HCT116 (cell line): Measurements from ENCODE around the gene GDI1. TPM values are rescaled to one million over a fixed set of nuclear protein-coding genes. Genes with fewer than 3 reads are reported as not detected.

Experiments used
- ATAC-seq: fragments of 200-7000 bp; cut with Tn5 transposase; 2 replicates; pipeline ENCODE4 v1.9.1; 2020; ENCODE audit warnings: mild to moderate bottlenecking, moderate library complexity
- BruUV-seq: library from RNA; stranded (reverse); fragments of 400-500 nt; replicated peaks from 2 replicates; lab custom pipeline; 2021; lab: Mats Ljungman, UMichigan
- CTCF ChIA-PET: fragments of 300-600 bp; sonication (Branson Sonifier 250); formaldehyde crosslinking; loops from one replicate; lab custom pipeline; 2021; ENCODE audit warnings: antibody characterized with exemption; lab: Charles Lee
- POLR2A ChIA-PET: fragments of 300-600, 350-600 bp; sonication (Branson Sonifier 250); formaldehyde crosslinking; loops from one replicate; lab custom pipeline; 2021; ENCODE audit warnings: antibody characterized with exemption; lab: Charles Lee
- RAD21 ChIA-PET, 2 experiments: fragments of 300-600 bp; sonication (Branson Sonifier 250); formaldehyde crosslinking; loops; one replicate each; lab custom pipeline; 2023; ENCODE audit warnings: low total read pairs in 2 of 2; ENCODE audit not compliant: uncharacterized antibody in 2 of 2, unreplicated experiment in 2 of 2, low non-redundant PET in 1 of 2; lab: Charles Lee
- DNase-seq: peaks from one replicate; pipeline ENCODE4 v3.0.0-alpha.2; 2010; ENCODE audit warnings: low read depth, low spot score
- H2AFZ ChIP-seq: fragments of 200-600 bp; shearing (Covaris generic), sonication (generic); 2 replicates; pipeline ENCODE4 v1.6.1; 2017; ENCODE audit warnings: low read depth, mixed run types, mixed read lengths, antibody characterized with exemption, low read length; ENCODE audit not compliant: poor library complexity, severe bottlenecking
- H3K27ac ChIP-seq: 2 replicates; pipeline ENCODE4 v1.5.1; 2012; ENCODE audit warnings: low read depth, low read length
- H3K27me3 ChIP-seq: fragments of 200-600 bp; sonication (generic); 2 replicates; pipeline ENCODE4 v1.6.1; 2016; ENCODE audit warnings: mixed run types, low read length, mixed read lengths; ENCODE audit not compliant: insufficient read depth
- H3K36me3 ChIP-seq, 2 experiments: fragments of 200-500 bp in 1 of 2; fragments of 200-600 bp in 1 of 2; sonication (Bioruptor generic) in 1 of 2; sonication (generic) in 1 of 2; 2 replicates each; pipeline versions ENCODE4 v1.5.1 to v1.6.1; 2014 to 2016; ENCODE audit warnings: low read length in 2 of 2, inconsistent platforms in 1 of 2, mixed read lengths in 1 of 2, mixed run types in 1 of 2; ENCODE audit not compliant: insufficient read depth in 2 of 2, control insufficient read depth in 1 of 2
- H3K4me1 ChIP-seq, 2 experiments: fragments of 200-600 bp in 1 of 2; sonication (generic) in 1 of 2; 2 replicates each; pipeline versions ENCODE4 v1.5.1 to v1.6.1; 2012 to 2017; ENCODE audit warnings: low read length in 2 of 2, inconsistent platforms in 1 of 2, mild to moderate bottlenecking in 1 of 2, mixed read lengths in 1 of 2, mixed run types in 1 of 2, moderate library complexity in 1 of 2; ENCODE audit not compliant: insufficient read depth in 2 of 2, control insufficient read depth in 1 of 2
- H3K4me2 ChIP-seq: fragments of 200-600 bp; sonication (generic); 2 replicates; pipeline ENCODE4 v1.6.1; 2017; ENCODE audit warnings: mixed run types, low read length, mixed read lengths
- H3K4me3 ChIP-seq, 2 experiments: fragments of 200-600 bp in 1 of 2; sonication (generic) in 1 of 2; replicated peaks in 1 of 2; 2 replicates each; pipeline ENCODE4 v1.5.1; 2011 to 2016; ENCODE audit warnings: low read length in 2 of 2, control low read depth in 1 of 2, low read depth in 1 of 2, mild to moderate bottlenecking in 1 of 2, mixed read lengths in 1 of 2, mixed run types in 1 of 2
- H3K79me2 ChIP-seq: fragments of 200-600 bp; sonication (generic); 2 replicates; pipeline ENCODE4 v1.6.1; 2017; ENCODE audit warnings: mild to moderate bottlenecking, mixed run types, low read length, moderate library complexity, mixed read lengths; ENCODE audit not compliant: insufficient read depth
- H3K9ac ChIP-seq: fragments of 200-600 bp; sonication (generic); 2 replicates; pipeline ENCODE4 v1.6.1; 2016; ENCODE audit warnings: low read length, mixed read lengths
- H3K9me2 ChIP-seq: fragments of 200-600 bp; sonication (generic), shearing (Covaris generic); 2 replicates; pipeline ENCODE4 v1.6.1; 2017; ENCODE audit warnings: mixed run types, mild to moderate bottlenecking, moderate library complexity; ENCODE audit not compliant: insufficient read depth
- H3K9me3 ChIP-seq, 2 experiments: fragments of 200-500 bp in 1 of 2; fragments of 200-600 bp in 1 of 2; sonication (Bioruptor generic) in 1 of 2; sonication (generic) in 1 of 2; 2 replicates each; pipeline ENCODE4 v1.6.1; 2014 to 2017; ENCODE audit warnings: low read length in 2 of 2, mixed read lengths in 2 of 2, inconsistent platforms in 1 of 2, low read depth in 1 of 2, mild to moderate bottlenecking in 1 of 2, mixed run types in 1 of 2, moderate library complexity in 1 of 2; ENCODE audit not compliant: control insufficient read depth in 1 of 2, insufficient read depth in 1 of 2
- H4K20me1 ChIP-seq: fragments of 200-600 bp; sonication (generic), shearing (Covaris generic); 2 replicates; pipeline ENCODE4 v1.6.1; 2017; ENCODE audit warnings: mixed run types, mild to moderate bottlenecking, moderate library complexity; ENCODE audit not compliant: insufficient read depth
- CBX3 ChIP-seq: IDR thresholded peaks from 2 replicates; pipeline ENCODE4 v1.6.1; 2012; ENCODE audit warnings: low read depth
- CEBPB ChIP-seq: IDR thresholded peaks from 2 replicates; pipeline ENCODE4 v1.6.1; 2012; ENCODE audit warnings: low read depth
- EZH2 ChIP-seq: fragments of 200-600 bp; sonication (generic); IDR thresholded peaks from 2 replicates; pipeline ENCODE4 v1.6.1; 2017; ENCODE audit warnings: antibody characterized with exemption, mixed run types
- EZH2phosphoT487 ChIP-seq: fragments of 200-600 bp; IDR thresholded peaks from 2 replicates; pipeline ENCODE4 v1.6.1; 2018; ENCODE audit warnings: antibody characterized with exemption, borderline replicate concordance
- FOSL1 ChIP-seq: IDR thresholded peaks from 2 replicates; pipeline ENCODE4 v1.6.1; 2012; ENCODE audit warnings: low read depth
- JUND ChIP-seq: IDR thresholded peaks from 2 replicates; pipeline ENCODE4 v1.6.1; 2012
- POLR2A ChIP-seq: IDR thresholded peaks from 2 replicates; pipeline ENCODE4 v1.7.0; 2011; ENCODE audit warnings: borderline replicate concordance; ENCODE audit not compliant: insufficient read depth, insufficient read length; ENCODE audit errors: extremely low read depth
- POLR2AphosphoS5 ChIP-seq: IDR thresholded peaks from 2 replicates; pipeline ENCODE4 v1.6.1; 2011; ENCODE audit warnings: mild to moderate bottlenecking, low read depth, low read length, moderate library complexity
- RAD21 ChIP-seq: IDR thresholded peaks from 2 replicates; pipeline ENCODE4 v1.6.1; 2012; ENCODE audit warnings: low read depth, mild to moderate bottlenecking
- SIN3A ChIP-seq: IDR thresholded peaks from 2 replicates; pipeline ENCODE4 v1.6.1; 2012; ENCODE audit warnings: low read depth
- SRF ChIP-seq: IDR thresholded peaks from 2 replicates; pipeline ENCODE4 v1.6.1; 2012; ENCODE audit warnings: low read depth
- TCF7L2 ChIP-seq: IDR thresholded peaks from 2 replicates; pipeline ENCODE4 v1.7.0; 2011; ENCODE audit warnings: borderline replicate concordance, inconsistent platforms; ENCODE audit not compliant: insufficient read depth, insufficient read length; ENCODE audit errors: extremely low read depth
- YY1 ChIP-seq: IDR thresholded peaks from 2 replicates; pipeline ENCODE4 v1.6.1; 2011; ENCODE audit warnings: low read length, low read depth, moderate library complexity, mild to moderate bottlenecking; ENCODE audit not compliant: insufficient replicate concordance; ENCODE audit errors: extremely low read depth
- ZNF274 ChIP-seq: fragments of 200-500 bp; sonication (Bioruptor generic); IDR thresholded peaks from 2 replicates; pipeline ENCODE4 v1.6.1; 2014; ENCODE audit warnings: mild to moderate bottlenecking, low read depth, low read length, inconsistent platforms
- intact Hi-C: fragments of 100-400 bp; cut with micrococcal nuclease; formaldehyde crosslinking; loops from 2 replicates; pipeline ENCODE4 v1.10.0; 2022
- total RNA-seq: library from RNA; stranded (reverse); gene quantifications from one replicate; pipeline ENCODE4 v1.2.1, GENCODE V29; 2021; ENCODE audit not compliant: unreplicated experiment
- TF ChIP-seq, protein P1 (sequence below): IDR thresholded peaks from 2 replicates; pipeline ENCODE4 v1.6.1; 2012
- TF ChIP-seq, protein P2 (sequence below), 3 experiments: fragments of 200-600 bp in 1 of 3; sonication (generic) in 1 of 3; IDR thresholded peaks in 2 of 3; conservative IDR thresholded peaks in 1 of 3; 2 replicates each; pipeline ENCODE4 v1.5.1; 2012 to 2017; ENCODE audit warnings: low read depth in 2 of 3, low read length in 2 of 3, antibody characterized with exemption in 1 of 3, borderline replicate concordance in 1 of 3, control low read depth in 1 of 3, mild to moderate bottlenecking in 1 of 3, mixed read lengths in 1 of 3, mixed run types in 1 of 3, moderate library complexity in 1 of 3; ENCODE audit not compliant: insufficient read depth in 1 of 3
- TF ChIP-seq, protein P3 (sequence below): IDR thresholded peaks from 2 replicates; pipeline ENCODE4 v1.6.1; 2012
- TF ChIP-seq, protein P4 (sequence below): IDR thresholded peaks from 2 replicates; pipeline ENCODE4 v1.6.1; 2012; ENCODE audit warnings: low read depth
- TF ChIP-seq, protein P5 (sequence below): IDR thresholded peaks from 2 replicates; pipeline ENCODE4 v1.6.1; 2011; ENCODE audit warnings: mild to moderate bottlenecking, low read length, moderate library complexity; ENCODE audit not compliant: insufficient replicate concordance; ENCODE audit errors: extremely low read depth

The GDI1 gene
- total RNA-seq, 1 experiment from 2014 or later, result 122 TPM

DNA sequence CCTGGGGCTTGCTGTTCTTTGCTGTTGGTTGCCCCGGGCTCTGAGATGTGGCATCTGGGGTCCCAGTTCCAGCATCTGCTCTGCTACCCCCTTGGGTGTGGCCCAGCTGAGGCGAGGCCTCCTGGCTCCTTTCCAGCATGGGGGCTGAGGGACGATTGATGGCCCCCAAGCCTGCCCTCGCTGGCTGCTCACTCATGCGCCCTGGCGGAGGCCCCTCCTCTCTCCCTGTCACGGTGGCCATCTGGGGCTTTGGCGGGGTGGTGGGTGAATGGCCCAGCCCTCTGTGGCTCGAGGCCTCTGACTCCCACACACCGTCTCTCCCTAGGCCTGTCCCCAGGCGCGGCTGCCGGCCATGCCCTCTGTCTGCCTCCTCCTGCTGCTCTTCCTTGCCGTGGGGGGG is 22.9 kb downstream of the GDI1 start:
- no peak overlapping the region for H3K9ac ChIP-seq
- POLR2A ChIA-PET, result no interaction called here
- DNase-seq (no peak), ATAC-seq (no peak)
- no peaks in the 10 kb centered on the region for H3K27me3 ChIP-seq
- no peaks in the 10 kb centered on the region for H3K9me2 ChIP-seq
- H3K79me2 ChIP-seq, result peaks cover 24% of the 10 kb centered on the region
- H3K4me2 ChIP-seq, result peak overlapping the region; percentile 75
- peaks cover 7 to 12% of the 10 kb centered on the region in 2 experiments; a peak in 1 of 4 replicates for H3K4me1 ChIP-seq
- no peaks in the 10 kb centered on the region for H4K20me1 ChIP-seq
- RAD21 ChIA-PET, result no interaction called here
- H2AFZ ChIP-seq, result no peak overlapping the region
- H3K4me3 ChIP-seq, result no peak overlapping the region
- TF ChIP-seq JUND (no peak), EZH2 (no peak), ZNF274 (no peak), YY1 (no peak), CEBPB (no peak), POLR2A (no peak), TCF7L2 (no peak), RAD21 (no peak), SIN3A (no peak), SRF (no peak), CBX3 (no peak), EZH2phosphoT487 (no peak), POLR2AphosphoS5 (no peak), FOSL1 (no peak)
- TF ChIP-seq, protein P1, sequence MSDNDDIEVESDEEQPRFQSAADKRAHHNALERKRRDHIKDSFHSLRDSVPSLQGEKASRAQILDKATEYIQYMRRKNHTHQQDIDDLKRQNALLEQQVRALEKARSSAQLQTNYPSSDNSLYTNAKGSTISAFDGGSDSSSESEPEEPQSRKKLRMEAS, result no peak
- TF ChIP-seq, protein P2, sequence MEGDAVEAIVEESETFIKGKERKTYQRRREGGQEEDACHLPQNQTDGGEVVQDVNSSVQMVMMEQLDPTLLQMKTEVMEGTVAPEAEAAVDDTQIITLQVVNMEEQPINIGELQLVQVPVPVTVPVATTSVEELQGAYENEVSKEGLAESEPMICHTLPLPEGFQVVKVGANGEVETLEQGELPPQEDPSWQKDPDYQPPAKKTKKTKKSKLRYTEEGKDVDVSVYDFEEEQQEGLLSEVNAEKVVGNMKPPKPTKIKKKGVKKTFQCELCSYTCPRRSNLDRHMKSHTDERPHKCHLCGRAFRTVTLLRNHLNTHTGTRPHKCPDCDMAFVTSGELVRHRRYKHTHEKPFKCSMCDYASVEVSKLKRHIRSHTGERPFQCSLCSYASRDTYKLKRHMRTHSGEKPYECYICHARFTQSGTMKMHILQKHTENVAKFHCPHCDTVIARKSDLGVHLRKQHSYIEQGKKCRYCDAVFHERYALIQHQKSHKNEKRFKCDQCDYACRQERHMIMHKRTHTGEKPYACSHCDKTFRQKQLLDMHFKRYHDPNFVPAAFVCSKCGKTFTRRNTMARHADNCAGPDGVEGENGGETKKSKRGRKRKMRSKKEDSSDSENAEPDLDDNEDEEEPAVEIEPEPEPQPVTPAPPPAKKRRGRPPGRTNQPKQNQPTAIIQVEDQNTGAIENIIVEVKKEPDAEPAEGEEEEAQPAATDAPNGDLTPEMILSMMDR (IDR thresholded peaks at IDR 0.05 in 2 of 3, conservative IDR thresholded peaks at IDR 0.05 in 1 of 3; ENCODE audit: borderline replicate concordance in 1 of 3, insufficient read depth in 1 of 3, low read depth in 2 of 3, low read length in 2 of 3), result no peak
- TF ChIP-seq, protein P3, sequence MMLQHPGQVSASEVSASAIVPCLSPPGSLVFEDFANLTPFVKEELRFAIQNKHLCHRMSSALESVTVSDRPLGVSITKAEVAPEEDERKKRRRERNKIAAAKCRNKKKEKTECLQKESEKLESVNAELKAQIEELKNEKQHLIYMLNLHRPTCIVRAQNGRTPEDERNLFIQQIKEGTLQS, result no peak
- TF ChIP-seq, protein P4, sequence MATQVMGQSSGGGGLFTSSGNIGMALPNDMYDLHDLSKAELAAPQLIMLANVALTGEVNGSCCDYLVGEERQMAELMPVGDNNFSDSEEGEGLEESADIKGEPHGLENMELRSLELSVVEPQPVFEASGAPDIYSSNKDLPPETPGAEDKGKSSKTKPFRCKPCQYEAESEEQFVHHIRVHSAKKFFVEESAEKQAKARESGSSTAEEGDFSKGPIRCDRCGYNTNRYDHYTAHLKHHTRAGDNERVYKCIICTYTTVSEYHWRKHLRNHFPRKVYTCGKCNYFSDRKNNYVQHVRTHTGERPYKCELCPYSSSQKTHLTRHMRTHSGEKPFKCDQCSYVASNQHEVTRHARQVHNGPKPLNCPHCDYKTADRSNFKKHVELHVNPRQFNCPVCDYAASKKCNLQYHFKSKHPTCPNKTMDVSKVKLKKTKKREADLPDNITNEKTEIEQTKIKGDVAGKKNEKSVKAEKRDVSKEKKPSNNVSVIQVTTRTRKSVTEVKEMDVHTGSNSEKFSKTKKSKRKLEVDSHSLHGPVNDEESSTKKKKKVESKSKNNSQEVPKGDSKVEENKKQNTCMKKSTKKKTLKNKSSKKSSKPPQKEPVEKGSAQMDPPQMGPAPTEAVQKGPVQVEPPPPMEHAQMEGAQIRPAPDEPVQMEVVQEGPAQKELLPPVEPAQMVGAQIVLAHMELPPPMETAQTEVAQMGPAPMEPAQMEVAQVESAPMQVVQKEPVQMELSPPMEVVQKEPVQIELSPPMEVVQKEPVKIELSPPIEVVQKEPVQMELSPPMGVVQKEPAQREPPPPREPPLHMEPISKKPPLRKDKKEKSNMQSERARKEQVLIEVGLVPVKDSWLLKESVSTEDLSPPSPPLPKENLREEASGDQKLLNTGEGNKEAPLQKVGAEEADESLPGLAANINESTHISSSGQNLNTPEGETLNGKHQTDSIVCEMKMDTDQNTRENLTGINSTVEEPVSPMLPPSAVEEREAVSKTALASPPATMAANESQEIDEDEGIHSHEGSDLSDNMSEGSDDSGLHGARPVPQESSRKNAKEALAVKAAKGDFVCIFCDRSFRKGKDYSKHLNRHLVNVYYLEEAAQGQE, result no peak
- TF ChIP-seq, protein P5, sequence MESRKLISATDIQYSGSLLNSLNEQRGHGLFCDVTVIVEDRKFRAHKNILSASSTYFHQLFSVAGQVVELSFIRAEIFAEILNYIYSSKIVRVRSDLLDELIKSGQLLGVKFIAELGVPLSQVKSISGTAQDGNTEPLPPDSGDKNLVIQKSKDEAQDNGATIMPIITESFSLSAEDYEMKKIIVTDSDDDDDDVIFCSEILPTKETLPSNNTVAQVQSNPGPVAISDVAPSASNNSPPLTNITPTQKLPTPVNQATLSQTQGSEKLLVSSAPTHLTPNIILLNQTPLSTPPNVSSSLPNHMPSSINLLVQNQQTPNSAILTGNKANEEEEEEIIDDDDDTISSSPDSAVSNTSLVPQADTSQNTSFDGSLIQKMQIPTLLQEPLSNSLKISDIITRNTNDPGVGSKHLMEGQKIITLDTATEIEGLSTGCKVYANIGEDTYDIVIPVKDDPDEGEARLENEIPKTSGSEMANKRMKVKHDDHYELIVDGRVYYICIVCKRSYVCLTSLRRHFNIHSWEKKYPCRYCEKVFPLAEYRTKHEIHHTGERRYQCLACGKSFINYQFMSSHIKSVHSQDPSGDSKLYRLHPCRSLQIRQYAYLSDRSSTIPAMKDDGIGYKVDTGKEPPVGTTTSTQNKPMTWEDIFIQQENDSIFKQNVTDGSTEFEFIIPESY, result no peak
- H3K36me3 ChIP-seq, result peaks cover 0 to 4% of the 10 kb centered on the region in 2 experiments; a peak in 1 of 4 replicates
- intact Hi-C loops, result no loop called here
- no TSS peak for BruUV-seq
- H3K9me3 ChIP-seq, result no peaks in the 10 kb centered on the region
- H3K27ac ChIP-seq, result peak overlapping the region; percentile 43; the same call in 1 of the 2 replicates
- CTCF ChIA-PET, result no interaction called here
